Gastrocnemius medialis (tissue), 4 donors: Measurements from ENCODE around the gene ZNRF1. TPM values are rescaled to one million over a fixed set of nuclear protein-coding genes. Genes with fewer than 3 reads are reported as not detected.

Experiments used
- ATAC-seq, 2 donors: fragments of 150-250 bp; one replicate each; pipeline ENCODE4 v1.9.1; 2016
- DNase-seq, 2 donors: peaks; one replicate each; pipeline ENCODE4 v3.0.0-alpha.2; 2019
- H3K27ac ChIP-seq, 4 donors: fragments of 200-600 bp; sonication (generic); 1 replicate in 1 of 4; 2 replicates in 3 of 4; pipeline ENCODE4 v1.5.1; 2016 to 2018; ENCODE audit warnings: mild to moderate bottlenecking in 2 of 4, moderate library complexity in 1 of 4
- H3K27me3 ChIP-seq, 3 donors: fragments of 200-600 bp; sonication (generic) in 2 of 3; 1 replicate in 1 of 3; 2 replicates in 2 of 3; pipeline versions ENCODE4 v1.5.1 to v1.6.0; 2016 to 2019; ENCODE audit warnings: mild to moderate bottlenecking in 1 of 3, moderate library complexity in 1 of 3
- H3K36me3 ChIP-seq, 2 donors: fragments of 200-600 bp; sonication (generic) in 1 of 2; one replicate each; pipeline ENCODE4 v1.5.1; 2017 to 2018
- H3K4me1 ChIP-seq, 2 donors: fragments of 200-600 bp; sonication (generic) in 1 of 2; one replicate each; pipeline ENCODE4 v1.5.1; 2016 to 2017; ENCODE audit warnings: mild to moderate bottlenecking in 2 of 2
- H3K4me3 ChIP-seq, 4 donors: fragments of 200-600 bp; sonication (generic) in 3 of 4; 1 replicate in 1 of 4; 2 replicates in 3 of 4; pipeline ENCODE4 v1.5.1; 2016 to 2019; ENCODE audit warnings: mild to moderate bottlenecking in 2 of 4
- H3K9me3 ChIP-seq, 3 donors: fragments of 200-600 bp; sonication (generic) in 2 of 3; 1 replicate in 1 of 3; 2 replicates in 2 of 3; pipeline ENCODE4 v1.5.1; 2016 to 2019
- POLR2A ChIP-seq, 2 donors: fragments of 450-650 bp; IDR thresholded peaks; one replicate each; pipeline ENCODE4 v1.6.1; 2017; ENCODE audit warnings: antibody characterized with exemption in 2 of 2, mild to moderate bottlenecking in 2 of 2, moderate library complexity in 2 of 2
- in situ Hi-C, 4 donors: fragments of 200-750 bp; cut with MboI; loops; one replicate each; pipeline versions ENCODE4 v1.15.0 to v1.8.0; 2017; ENCODE audit warnings: low sequenced_read_pairs in 4 of 4
- intact Hi-C: fragments of 100-400 bp; cut with DNase I; formaldehyde crosslinking; loops from one replicate; pipeline ENCODE4 v1.15.1; 2023; ENCODE audit warnings: low total_unique reads
- total RNA-seq, 4 donors: library from RNA; depleted of rRNA; stranded (reverse); fragments of >200 nt; gene quantifications; one replicate each; pipeline versions ENCODE4 v1.1.0 to v1.2.3, GENCODE V29; 2016
- TF ChIP-seq, protein P1 (sequence below), 5 experiments: fragments of 450-650 bp in 3 of 5; fragments of 200-600 bp in 2 of 5; sonication (generic) in 2 of 5; IDR thresholded peaks in 4 of 5; conservative IDR thresholded peaks in 1 of 5; 1 replicate in 4 of 5; 2 replicates in 1 of 5; pipeline ENCODE4 v1.5.1; 2016 to 2019; ENCODE audit warnings: antibody characterized with exemption in 5 of 5, mild to moderate bottlenecking in 3 of 5, moderate library complexity in 3 of 5

ZNRF1 gene
- total RNA-seq, 4 donors from 2014 or later = 21.7 to 37.1 (median 30.2) TPM

DNA sequence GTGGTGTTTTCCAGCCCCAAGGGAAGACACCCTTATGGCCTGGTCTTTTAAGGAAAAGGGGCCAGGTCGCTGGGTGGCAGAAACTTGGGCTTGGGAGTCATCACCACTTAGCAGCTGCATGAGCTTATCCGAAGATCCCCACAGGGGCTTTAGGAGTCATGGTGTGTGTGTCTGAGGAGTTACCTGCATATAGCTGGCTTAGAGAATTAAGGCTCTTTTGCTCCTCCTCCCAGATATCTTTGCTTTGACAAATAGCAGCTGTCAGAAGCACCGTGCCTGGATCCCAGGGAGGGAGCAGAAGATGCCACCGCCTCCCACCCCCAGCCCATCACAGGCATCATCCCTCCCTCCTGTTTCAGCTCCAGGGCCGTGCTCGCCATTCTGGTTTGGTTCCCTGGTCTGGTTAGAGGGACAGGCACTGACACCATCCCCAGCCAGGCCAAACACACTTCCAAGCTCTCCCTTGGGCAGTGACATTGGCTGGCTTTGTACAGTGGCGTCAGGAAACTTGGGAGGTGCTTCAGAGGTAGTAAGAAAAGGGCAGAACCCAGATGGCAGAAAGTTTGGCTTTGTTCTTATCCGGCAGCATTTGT, 100.3 kb downstream of the ZNRF1 start:
- DNase-seq (no peak), ATAC-seq (no peak)
- Histone ChIP-seq H3K27ac (peak overlapping the region; percentile 64 to 80 (median 68)), H3K36me3 (no peaks in the 10 kb centered on the region), H3K27me3 (no peaks in the 10 kb centered on the region), H3K9me3 (no peaks in the 10 kb centered on the region), H3K4me1 (peaks cover 35 to 37% of the 10 kb centered on the region in 2 donors), H3K4me3 (no peak overlapping the region)
- in situ Hi-C loops (no loop called here), intact Hi-C loops (no loop called here)
- no peak for TF ChIP-seq POLR2A (IDR thresholded peaks at IDR 0.05)
- TF ChIP-seq, protein P1, sequence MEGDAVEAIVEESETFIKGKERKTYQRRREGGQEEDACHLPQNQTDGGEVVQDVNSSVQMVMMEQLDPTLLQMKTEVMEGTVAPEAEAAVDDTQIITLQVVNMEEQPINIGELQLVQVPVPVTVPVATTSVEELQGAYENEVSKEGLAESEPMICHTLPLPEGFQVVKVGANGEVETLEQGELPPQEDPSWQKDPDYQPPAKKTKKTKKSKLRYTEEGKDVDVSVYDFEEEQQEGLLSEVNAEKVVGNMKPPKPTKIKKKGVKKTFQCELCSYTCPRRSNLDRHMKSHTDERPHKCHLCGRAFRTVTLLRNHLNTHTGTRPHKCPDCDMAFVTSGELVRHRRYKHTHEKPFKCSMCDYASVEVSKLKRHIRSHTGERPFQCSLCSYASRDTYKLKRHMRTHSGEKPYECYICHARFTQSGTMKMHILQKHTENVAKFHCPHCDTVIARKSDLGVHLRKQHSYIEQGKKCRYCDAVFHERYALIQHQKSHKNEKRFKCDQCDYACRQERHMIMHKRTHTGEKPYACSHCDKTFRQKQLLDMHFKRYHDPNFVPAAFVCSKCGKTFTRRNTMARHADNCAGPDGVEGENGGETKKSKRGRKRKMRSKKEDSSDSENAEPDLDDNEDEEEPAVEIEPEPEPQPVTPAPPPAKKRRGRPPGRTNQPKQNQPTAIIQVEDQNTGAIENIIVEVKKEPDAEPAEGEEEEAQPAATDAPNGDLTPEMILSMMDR (IDR thresholded peaks at IDR 0.05 in 4 of 5, conservative IDR thresholded peaks at IDR 0.05 in 1 of 5) = no peak

DNA sequence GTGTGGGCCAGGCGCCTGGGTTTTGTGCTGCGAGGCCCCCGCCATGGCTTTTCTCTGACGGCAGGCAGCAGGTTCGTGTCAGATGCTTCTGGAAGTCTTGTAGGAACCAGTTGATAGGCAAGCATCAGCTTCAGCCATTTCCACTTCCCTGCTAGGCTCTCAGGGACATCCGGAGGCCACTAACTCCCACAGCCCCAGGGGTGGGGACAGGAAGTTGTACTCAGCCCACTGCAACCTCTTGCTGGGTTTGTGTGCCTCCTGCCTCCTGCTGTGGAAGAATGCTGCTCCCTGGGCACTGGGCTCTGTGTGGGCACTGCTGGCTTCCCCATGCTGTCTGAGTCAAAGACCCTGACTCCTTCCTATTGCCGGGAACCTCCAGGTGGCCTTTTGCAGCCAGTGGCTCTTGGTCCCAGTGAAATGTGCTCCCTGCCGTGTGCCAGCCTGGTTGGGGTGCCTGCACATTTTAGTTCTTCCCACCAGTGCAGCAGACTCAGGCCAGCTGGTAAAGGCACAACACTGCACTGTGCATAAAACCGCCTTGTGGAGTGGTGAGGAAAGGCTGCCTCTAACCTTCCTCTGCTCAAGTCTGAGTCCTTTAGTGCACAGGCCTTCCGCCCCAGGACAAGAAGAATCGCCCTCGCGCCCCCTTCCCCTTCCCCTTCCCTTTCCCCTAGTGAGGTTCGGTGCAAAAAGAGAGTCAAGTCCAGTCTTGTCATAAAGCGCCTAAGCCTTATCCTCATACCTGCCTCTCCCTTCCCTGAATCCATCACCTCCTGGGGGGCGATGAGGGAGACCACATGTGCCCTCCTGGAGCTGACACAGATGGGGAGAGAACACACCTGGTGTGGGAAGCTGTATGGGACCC, 101.1 kb downstream of the ZNRF1 start:
- intact Hi-C loops (no loop called here), in situ Hi-C loops (no loop called here)
- Histone ChIP-seq H3K4me3 (no peak overlapping the region), H3K27ac (peak overlapping the region; percentile 64 to 80 (median 68)), H3K36me3 (no peaks in the 10 kb centered on the region), H3K4me1 (peaks cover 43 to 45% of the 10 kb centered on the region in 2 donors), H3K27me3 (no peaks in the 10 kb centered on the region), H3K9me3 (no peaks in the 10 kb centered on the region)
- ATAC-seq (no peak), DNase-seq (no peak)
- TF ChIP-seq, protein P1 (IDR thresholded peaks at IDR 0.05 in 4 of 5, conservative IDR thresholded peaks at IDR 0.05 in 1 of 5) = no peak
- TF ChIP-seq POLR2A (IDR thresholded peaks at IDR 0.05) = no peak

DNA sequence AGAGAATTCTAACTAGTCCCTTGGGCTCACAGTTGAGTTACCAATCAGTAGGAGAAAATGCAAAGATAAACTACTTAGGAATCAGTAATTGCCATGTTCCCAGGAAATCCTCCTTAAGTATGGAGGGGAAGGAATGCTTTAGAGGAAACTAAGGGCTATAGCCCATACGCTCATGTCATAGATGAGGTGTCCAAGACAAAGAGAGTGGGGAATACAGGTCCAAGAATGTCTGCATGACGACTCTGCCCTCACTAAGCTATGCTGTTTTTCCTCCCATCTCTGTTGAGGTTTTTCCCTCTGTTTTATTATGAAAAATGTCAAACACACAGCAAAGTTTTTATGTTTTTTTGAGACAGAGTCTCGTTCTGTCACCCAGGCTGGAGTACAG, 101.8 kb downstream of the ZNRF1 start:
- no peak overlapping the region for H3K4me3 ChIP-seq
- peak overlapping the region in 1 of 4 donors; percentile 80 for H3K27ac ChIP-seq
- peaks cover 49 to 51% of the 10 kb centered on the region in 2 donors for H3K4me1 ChIP-seq
- TF ChIP-seq POLR2A (IDR thresholded peaks at IDR 0.05) = no peak
- TF ChIP-seq, protein P1 (IDR thresholded peaks at IDR 0.05 in 4 of 5, conservative IDR thresholded peaks at IDR 0.05 in 1 of 5) = no peak
- in situ Hi-C loops = no loop called here
- no peaks in the 10 kb centered on the region for H3K27me3 ChIP-seq
- no peaks in the 10 kb centered on the region for H3K9me3 ChIP-seq
- no peak for DNase-seq
- no peaks in the 10 kb centered on the region for H3K36me3 ChIP-seq
- ATAC-seq = no peak
- intact Hi-C loops = no loop called here

DNA sequence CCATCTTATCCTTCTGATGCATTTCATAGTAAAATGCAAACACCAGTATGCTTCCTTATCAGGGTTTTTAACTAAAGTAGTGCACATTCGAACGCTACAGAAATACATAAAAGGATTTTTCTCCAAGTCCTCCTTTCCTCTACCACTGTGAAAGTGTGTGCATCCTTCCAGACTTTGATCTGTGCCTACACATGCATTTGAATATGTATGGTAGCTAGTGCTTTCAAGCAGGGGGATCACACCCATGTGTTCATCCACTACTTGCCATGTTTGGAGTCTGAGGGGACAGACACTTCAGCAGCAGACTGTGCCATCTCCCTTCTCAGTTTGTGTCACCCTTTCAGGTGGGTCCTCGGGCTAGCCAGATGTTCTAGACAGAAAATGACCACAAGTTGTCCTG, 102.8 kb downstream of the ZNRF1 start:
- in situ Hi-C loops = no loop called here
- DNase-seq = no peak
- TF ChIP-seq POLR2A (IDR thresholded peaks at IDR 0.05) = no peak
- TF ChIP-seq, protein P1 (IDR thresholded peaks at IDR 0.05 in 4 of 5, conservative IDR thresholded peaks at IDR 0.05 in 1 of 5) = no peak
- no peak for ATAC-seq
- intact Hi-C loops = no loop called here
- Histone ChIP-seq H3K27ac (no peak overlapping the region), H3K27me3 (no peaks in the 10 kb centered on the region), H3K36me3 (no peaks in the 10 kb centered on the region), H3K9me3 (no peaks in the 10 kb centered on the region), H3K4me3 (no peak overlapping the region), H3K4me1 (peaks cover 59 to 61% of the 10 kb centered on the region in 2 donors)
